ENCODE results near the gene SPDEF.

SPDEF gene

GRCh38 chr6:34508425-34508824 lies 47.7 kb downstream of the SPDEF start:
- H3K4me3 ChIP-seq (ENCODE audit: low read length): no peak overlapping the region
- no peak for TF ChIP-seq ZNF274 (IDR thresholded peaks at IDR 0.05; ENCODE audit: low read depth, low read length)

GRCh38 chr6:34506718-34507117 lies 49.4 kb downstream of the SPDEF start:
- no peak for TF ChIP-seq ZNF274 (IDR thresholded peaks at IDR 0.05; ENCODE audit: low read depth, low read length)
- no peak overlapping the region for H3K4me3 ChIP-seq (ENCODE audit: low read length)

GRCh38 chr6:34497411-34497810 lies 58.7 kb downstream of the SPDEF start:
- TF ChIP-seq ZNF274 (IDR thresholded peaks at IDR 0.05; ENCODE audit: low read depth, low read length): no peak
- H3K4me3 ChIP-seq (ENCODE audit: low read length): no peak overlapping the region

- H3K4me3 ChIP-seq (ENCODE audit: low read length): no peak overlapping the region
- no peak for TF ChIP-seq ZNF274 (IDR thresholded peaks at IDR 0.05; ENCODE audit: low read depth, low read length)
Measured at GRCh38 chr6:34496103-34496685, 59.9 kb downstream of the SPDEF start.

- TF ChIP-seq ZNF274 (IDR thresholded peaks at IDR 0.05; ENCODE audit: low read depth, low read length): no peak
- no peak overlapping the region for H3K4me3 ChIP-seq (ENCODE audit: low read length)
Measured at GRCh38 chr6:34494973-34495372, 61.2 kb downstream of the SPDEF start.

- TF ChIP-seq ZNF274 (IDR thresholded peaks at IDR 0.05; ENCODE audit: low read depth, low read length): no peak
- H3K4me3 ChIP-seq (ENCODE audit: low read length): no peak overlapping the region
Measured at GRCh38 chr6:34493344-34493743, 62.8 kb downstream of the SPDEF start.

- no peak overlapping the region for H3K4me3 ChIP-seq (ENCODE audit: low read length)
- no peak for TF ChIP-seq ZNF274 (IDR thresholded peaks at IDR 0.05; ENCODE audit: low read depth, low read length)
Measured at GRCh38 chr6:34491091-34491430, 65.1 kb downstream of the SPDEF start.

GRCh38 chr6:34490390-34491090 lies 65.6 kb downstream of the SPDEF start:
- TF ChIP-seq ZNF274 (IDR thresholded peaks at IDR 0.05; ENCODE audit: low read depth, low read length): no peak
- no peak overlapping the region for H3K4me3 ChIP-seq (ENCODE audit: low read length)

GRCh38 chr6:34489207-34489805 lies 66.8 kb downstream of the SPDEF start:
- no peak for TF ChIP-seq ZNF274 (IDR thresholded peaks at IDR 0.05; ENCODE audit: low read depth, low read length)
- no peak overlapping the region for H3K4me3 ChIP-seq (ENCODE audit: low read length)

Data from GM08714 (cell line).